ENCODE measurements around the gene CRIP2. TPM values are rescaled to one million over a fixed set of nuclear protein-coding genes. Genes with fewer than 3 reads are reported as not detected.

CRIP2 gene
- total and polyA plus RNA-seq, 10 of the 15 experiments (the other 5 are each of a cell fraction or from before 2014, with no cell fraction given), result 0.04 to 0.62 (median 0.37) TPM; not detected in 5

GRCh38 chr14:105490572-105491365 lies 16.1 kb downstream of the CRIP2 start, which contains the start of gene TEDC1 (continued):
- TF ChIP-seq IKZF2 (IDR thresholded peaks at IDR 0.05), result no peak
- TF ChIP-seq ZNF217 (IDR thresholded peaks at IDR 0.05), result peak; percentile 79
- TF ChIP-seq RELB (IDR thresholded peaks at IDR 0.05; ENCODE audit: low read depth), result peak; percentile 96

- H3K36me3 ChIP-seq (ENCODE audit: control insufficient read depth in 2 of 2, insufficient read depth in 2 of 2, low read length in 1 of 2), result no peaks in the 10 kb centered on the region; a peak in 1 of 4 replicates
- peak; percentile 37 for ATAC-seq
- peaks cover 19% of the 10 kb centered on the region for H3K4me1 ChIP-seq (ENCODE audit: control insufficient read depth, insufficient read depth, low read length)
- ChIA-PET RAD21 (ENCODE audit: unreplicated experiment) (interaction anchor here (0.6 to 2.1 kb wide), 4 partner anchors 9 to 808 kb away, joined by 3 to 9 read pairs (median 4); no protein-coding TSS in a partner anchor), CTCF (interaction anchor here (0.9 to 4.4 kb wide), 5 partner anchors 10 to 817 kb away, joined by 3 to 103 read pairs (median 3); no protein-coding TSS in a partner anchor), POLR2A (interaction anchor here (0.6 to 1.1 kb wide), 3 partner anchors 9 to 322 kb away, joined by 3 to 4 read pairs (median 3); no protein-coding TSS in a partner anchor), SMC1A (ENCODE audit: uncharacterized antibody, unreplicated experiment) (interaction anchor here (2.7 kb wide), 1 partner anchor 10 kb away, joined by 39 read pairs; no protein-coding TSS in a partner anchor)
- no peaks in the 10 kb centered on the region for H3K9me3 ChIP-seq (replicated peaks; ENCODE audit: control insufficient read depth, insufficient read depth, low read length)
- H3K79me2 ChIP-seq (ENCODE audit: control insufficient read depth, insufficient read depth, low read length), result peaks cover 8% of the 10 kb centered on the region
- peak overlapping the region; percentile 58 for H3K27ac ChIP-seq (ENCODE audit: control insufficient read depth, insufficient read depth)
- WGBS (ENCODE audit: insufficient coverage, insufficient replicate concordance, low lambda C conversion rate, missing lambda C conversion rate), result under 1% methylated on average over 34 of the region's 53 CpGs
- H4K20me1 ChIP-seq (ENCODE audit: control insufficient read depth, insufficient read depth), result no peaks in the 10 kb centered on the region
- H3K9ac ChIP-seq (ENCODE audit: control insufficient read depth, insufficient read depth, low read length), result peak overlapping the region; percentile 73
- no peak for FAIRE-seq
- no peaks in the 10 kb centered on the region for H3K27me3 ChIP-seq (replicated peaks in 1 of 2; ENCODE audit: control insufficient read depth in 2 of 2, insufficient read depth in 2 of 2, low read length in 1 of 2)
- intact Hi-C loops (cut with micrococcal nuclease; ENCODE audit: unreplicated experiment) (loop anchor here (5.0 kb wide), 1 partner anchor 36 kb away; the partner anchor contains the start of gene TMEM121), in situ Hi-C loops (cut with MboI) (no loop called here)
- peak; percentile 58 for DNase-seq (ENCODE audit: low read depth, low spot score)
- peak overlapping the region; percentile 93 for H3K4me2 ChIP-seq (ENCODE audit: control insufficient read depth, insufficient read depth)
- peak overlapping the region; percentile 73 for H3K4me3 ChIP-seq
- H2AFZ ChIP-seq (ENCODE audit: control insufficient read depth, low read depth, low read length), result peak overlapping the region; percentile 92
- no TSS peak for BruUV-seq (replicated peaks)
- no peak for TF ChIP-seq ATF7 (IDR thresholded peaks at IDR 0.05; ENCODE audit: low read depth)
- TF ChIP-seq ZNF622 (IDR thresholded peaks at IDR 0.05), result no peak
- no peak for TF ChIP-seq HDAC6 (IDR thresholded peaks at IDR 0.05; ENCODE audit: unreplicated experiment)
- TF ChIP-seq GATAD2B (conservative IDR thresholded peaks at IDR 0.05; ENCODE audit: low read depth), result peak; percentile 87; the same call in 1 of the 2 replicates
- TF ChIP-seq SRF (IDR thresholded peaks at IDR 0.05; ENCODE audit: low read depth in 2 of 2, low read length in 2 of 2), result peak in 1 of 2 experiments; percentile 27; a peak in 1 of 4 replicates
- no peak for TF ChIP-seq JUNB (IDR thresholded peaks at IDR 0.05)
- no peak for TF ChIP-seq IRF5 (IDR thresholded peaks at IDR 0.05; ENCODE audit: borderline replicate concordance)
- TF ChIP-seq MXI1 (IDR thresholded peaks at IDR 0.05; ENCODE audit: low read depth, low read length), result peak; percentile 83; the same call in 1 of the 2 replicates
- TF ChIP-seq NR2F1 (conservative IDR thresholded peaks at IDR 0.05), result peak; percentile 32
- no peak for TF ChIP-seq CREB1 (IDR thresholded peaks at IDR 0.05; ENCODE audit: low read depth)
- peak; percentile 30; the same call in 1 of the 2 replicates for TF ChIP-seq BACH1 (IDR thresholded peaks at IDR 0.05; ENCODE audit: borderline replicate concordance)
- peak; percentile 1 for TF ChIP-seq KLF5 (IDR thresholded peaks at IDR 0.05; ENCODE audit: partially characterized antibody)
- peak; percentile 100 for TF ChIP-seq NKRF (conservative IDR thresholded peaks at IDR 0.05)
- no peak for TF ChIP-seq TAF1 (IDR thresholded peaks at IDR 0.05; ENCODE audit: borderline replicate concordance, low read depth, low read length)
Observed at GRCh38 chr14:105491366-105491973, 16.8 kb downstream of the CRIP2 start.
